GM21423 (cell line): Measurements from ENCODE around the gene TANC1.

Source experiments
- ATAC-seq: cut with Tn5 transposase; IDR thresholded peaks from one replicate; pipeline ENCODE4 v1.9.1; 2021; ENCODE audit warnings: mild to moderate bottlenecking, moderate library complexity; ENCODE audit not compliant: unreplicated experiment

Gene TANC1

DNA sequence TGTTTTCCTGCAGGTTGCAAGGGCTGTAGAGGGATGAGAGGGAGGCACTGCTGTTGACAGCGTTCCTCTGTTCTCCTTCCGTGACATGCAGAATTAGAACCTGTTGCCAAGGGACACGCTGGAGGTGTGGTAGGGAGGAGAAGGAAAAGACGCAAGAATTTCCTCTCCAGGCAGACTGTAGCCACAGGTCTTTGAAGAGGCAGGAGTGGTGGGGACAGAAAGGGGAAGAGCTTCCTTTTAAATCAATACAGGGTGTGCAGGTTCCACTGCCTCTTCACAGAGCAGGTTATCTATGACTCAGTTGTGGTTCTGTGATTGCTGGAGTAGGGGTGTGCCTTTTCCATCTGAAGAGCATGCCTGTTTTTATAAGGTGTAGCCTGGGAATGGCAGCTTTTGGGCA is 185.0 kb downstream of the TANC1 start:
- ATAC-seq = no peak

DNA sequence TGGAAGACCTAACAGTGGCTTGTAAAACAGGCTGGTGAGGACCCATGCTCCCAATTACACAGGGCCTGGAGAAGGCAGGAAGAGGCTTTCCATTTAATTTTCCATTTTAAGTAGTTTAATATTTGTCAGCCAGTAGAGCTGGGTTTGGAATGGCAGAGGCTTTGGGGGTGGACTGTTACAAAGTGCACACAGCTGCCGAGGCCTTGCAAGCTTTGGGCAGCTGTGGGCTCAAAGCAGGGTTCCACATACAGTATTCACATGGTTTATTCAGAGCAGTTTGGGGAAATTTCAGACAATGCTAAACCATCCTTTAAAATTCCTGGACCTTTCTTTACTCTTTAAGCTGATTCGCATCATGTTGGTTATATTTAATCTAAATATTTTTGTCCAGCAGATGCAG is 185.5 kb downstream of the TANC1 start:
- no peak for ATAC-seq

GRCh38 chr2:159154366-159154765 is 185.9 kb downstream of the TANC1 start:
- ATAC-seq = no peak

- no peak for ATAC-seq
These were observed 186.9 kb downstream of the TANC1 start for GRCh38 chr2:159155320-159155719.

GRCh38 chr2:159155791-159156190 is 187.4 kb downstream of the TANC1 start:
- ATAC-seq = no peak

DNA sequence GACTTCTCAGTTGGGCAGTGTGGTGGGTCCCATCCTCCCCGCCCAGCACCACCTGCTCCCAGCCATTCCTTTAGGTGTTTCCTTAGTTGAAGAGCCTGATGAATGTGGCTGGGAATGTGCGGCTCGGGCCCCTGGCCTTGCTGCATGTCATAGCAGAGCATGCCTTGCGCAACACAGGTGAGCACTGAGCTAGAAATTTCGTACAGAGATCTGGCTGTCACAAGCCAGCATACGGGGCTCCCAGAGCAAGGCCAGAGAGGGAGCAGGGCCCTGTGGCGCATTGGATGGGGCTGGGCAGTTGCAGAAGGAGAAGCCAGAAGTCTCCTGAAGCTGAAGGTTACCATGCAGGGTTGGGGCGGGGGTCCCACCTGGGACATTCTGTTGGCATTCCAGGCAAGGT is 188.4 kb downstream of the TANC1 start:
- no peak for ATAC-seq

GRCh38 chr2:159157361-159158209 is 189.1 kb downstream of the TANC1 start:
- no peak for ATAC-seq

DNA sequence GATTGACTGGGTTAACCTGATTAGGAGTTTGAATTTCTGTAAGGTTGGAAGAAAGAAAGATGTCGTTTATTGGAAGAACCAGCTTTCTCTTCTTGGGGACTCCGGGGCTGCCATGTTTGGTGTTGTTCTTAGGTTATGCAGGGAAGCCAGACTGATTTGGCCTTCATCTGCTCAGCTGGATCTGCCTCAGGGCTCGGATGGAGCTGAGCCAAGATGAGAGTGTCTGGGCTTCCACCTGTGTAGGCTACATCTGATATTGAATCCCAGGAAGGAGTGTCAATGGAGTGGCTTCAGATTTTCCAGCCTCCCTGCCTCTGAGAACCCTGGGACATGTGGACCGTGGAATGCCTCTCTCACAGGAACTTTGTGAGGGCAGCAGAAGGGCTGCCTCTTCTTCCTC is 192.0 kb downstream of the TANC1 start:
- no peak for ATAC-seq

DNA sequence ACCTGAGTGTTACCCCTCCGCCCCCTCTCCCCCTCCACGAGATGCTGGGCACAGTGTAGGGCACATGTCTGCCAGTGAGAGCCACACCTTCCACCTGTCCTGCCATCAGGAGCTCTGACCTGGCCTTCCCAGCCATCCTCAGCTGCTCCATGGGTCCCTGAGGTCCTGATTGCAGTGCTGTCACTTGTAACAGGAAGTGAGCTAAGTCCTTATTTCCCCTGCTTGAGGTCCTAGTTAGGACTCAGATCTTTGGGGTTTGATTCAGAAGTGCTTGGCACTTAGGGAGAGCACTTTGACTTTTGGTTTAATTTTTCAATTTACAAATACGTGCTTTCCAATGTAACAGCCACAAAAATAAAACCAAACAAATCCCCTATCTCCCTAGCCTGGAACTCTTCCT is 192.5 kb downstream of the TANC1 start:
- ATAC-seq = no peak

DNA sequence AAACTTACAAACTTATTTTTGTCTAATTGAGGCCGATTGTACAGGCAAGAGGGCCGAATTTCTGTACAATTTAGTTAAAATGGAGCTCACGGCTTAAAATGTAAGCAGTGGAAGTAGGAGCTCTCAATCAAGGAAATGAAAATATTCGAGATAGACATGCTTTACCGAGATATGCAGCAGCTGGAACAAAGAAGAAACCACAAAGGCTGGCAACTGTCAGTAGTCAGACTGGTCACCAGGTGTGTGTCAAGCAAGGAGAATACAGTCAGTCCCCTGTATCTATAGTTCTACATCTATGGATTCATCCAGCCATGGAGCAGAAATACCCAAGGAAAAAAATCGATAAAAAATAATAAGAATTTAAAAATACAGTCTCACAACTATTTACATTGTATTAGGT is 195.5 kb downstream of the TANC1 start:
- ATAC-seq = no peak

DNA sequence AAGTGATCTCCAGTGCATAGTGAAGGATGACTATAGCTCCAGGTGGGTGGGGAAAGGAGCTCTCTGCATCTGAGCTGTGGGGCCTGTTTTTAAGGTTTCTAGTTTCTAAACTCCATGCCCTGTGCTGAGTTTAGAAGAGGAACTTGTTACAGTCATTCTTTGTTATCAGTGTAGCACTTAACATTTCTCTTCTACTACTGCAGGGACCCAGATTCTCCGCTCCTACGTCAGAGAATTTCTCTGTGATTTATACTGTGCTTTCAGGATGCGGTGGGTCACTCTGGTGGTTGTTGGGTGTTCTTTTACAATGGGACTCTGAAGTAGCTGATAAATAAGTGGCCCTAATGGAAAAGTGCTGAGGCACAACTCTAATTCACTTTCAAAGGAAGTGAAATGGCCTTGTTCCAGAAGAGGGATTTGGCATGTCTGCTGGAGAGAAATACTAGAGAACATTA is 196.0 kb downstream of the TANC1 start:
- no peak for ATAC-seq

DNA sequence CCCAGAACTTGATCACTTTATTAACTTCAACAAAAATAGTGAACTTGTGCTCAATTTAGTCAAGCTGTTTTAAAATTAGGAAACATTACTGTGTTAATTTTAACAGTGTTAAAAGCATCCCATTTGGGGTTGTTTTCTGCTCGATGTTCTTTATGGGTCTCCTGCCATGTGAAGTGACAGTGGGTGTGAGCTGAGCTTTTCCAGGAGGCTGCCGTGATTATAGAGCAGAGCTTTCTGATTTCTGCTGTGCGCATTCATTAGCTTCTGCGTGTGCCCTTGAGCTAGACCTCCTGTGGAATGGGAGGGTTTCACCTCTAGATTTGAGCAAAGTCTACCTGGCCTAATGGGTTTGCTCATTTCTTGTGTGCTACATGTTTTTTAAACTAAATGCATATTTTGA is 196.6 kb downstream of the TANC1 start:
- no peak for ATAC-seq

- no peak for ATAC-seq
These were observed 200.3 kb downstream of the TANC1 start for GRCh38 chr2:159168707-159169106.

GRCh38 chr2:159169187-159169586 is 200.7 kb downstream of the TANC1 start:
- no peak for ATAC-seq

- ATAC-seq = no peak
These were observed 204.0 kb downstream of the TANC1 start for GRCh38 chr2:159172403-159172802.

GRCh38 chr2:159174759-159175158 is 206.3 kb downstream of the TANC1 start:
- no peak for ATAC-seq

GRCh38 chr2:159175182-159175581 is 206.7 kb downstream of the TANC1 start:
- no peak for ATAC-seq

DNA sequence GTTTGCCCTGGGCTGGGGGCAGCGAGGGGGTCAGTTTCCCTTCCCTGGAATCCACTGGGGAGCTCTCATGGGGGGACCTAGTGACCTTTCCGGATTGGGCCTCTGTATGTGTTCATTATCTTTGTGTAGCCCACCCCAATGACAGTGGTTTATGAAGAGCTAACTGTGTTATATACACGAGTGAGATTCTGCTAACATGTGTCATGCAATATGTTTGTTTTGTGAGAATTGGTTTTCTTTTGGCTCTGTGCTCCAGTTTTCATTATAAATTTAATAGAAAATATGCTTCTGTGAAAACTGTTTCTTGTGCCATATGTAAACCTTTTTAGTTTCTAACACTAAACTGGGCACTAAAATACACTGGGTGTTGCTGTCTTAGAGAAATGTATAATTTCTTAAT is 207.5 kb downstream of the TANC1 start:
- no peak for ATAC-seq

DNA sequence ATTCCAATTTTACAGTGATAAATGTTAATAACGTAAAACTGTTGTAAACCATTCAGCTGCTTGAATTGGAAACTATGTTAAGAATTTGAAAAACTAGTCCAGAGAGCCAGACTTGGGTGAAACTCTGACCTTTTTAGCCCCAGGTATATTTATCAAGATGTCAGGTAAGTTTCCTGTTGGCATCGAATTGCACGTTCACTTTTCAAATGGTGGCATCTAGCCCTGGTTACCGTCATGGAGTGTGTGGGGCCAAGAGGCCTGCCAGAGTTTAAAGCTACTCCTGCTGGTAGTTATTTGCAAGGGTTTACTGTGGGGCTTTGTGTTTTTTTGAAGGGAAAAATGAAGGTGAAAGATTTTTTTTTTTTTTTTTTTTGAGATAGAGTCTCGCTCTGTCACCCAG is 208.1 kb downstream of the TANC1 start:
- no peak for ATAC-seq

- ATAC-seq = no peak
These were observed 208.9 kb downstream of the TANC1 start for GRCh38 chr2:159177357-159177756.

DNA sequence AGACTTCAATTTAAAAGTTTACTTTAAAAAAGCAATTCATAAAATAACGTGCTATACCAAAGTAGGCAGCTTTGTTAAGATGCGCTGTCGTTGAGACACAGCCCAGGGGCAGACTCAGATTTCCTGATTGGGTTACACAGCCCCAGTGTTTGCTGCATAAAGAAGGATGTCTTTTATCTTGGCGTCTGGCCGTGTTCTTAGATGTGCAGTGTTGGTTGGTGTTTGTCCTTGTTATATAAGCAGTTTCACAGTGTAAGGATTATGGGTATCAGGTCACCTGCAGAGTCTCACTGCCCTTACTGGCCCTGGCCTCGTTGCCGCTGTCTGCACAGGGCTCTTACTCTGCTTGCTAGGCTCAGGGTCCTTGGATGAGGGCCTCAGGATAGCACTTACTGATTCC is 209.5 kb downstream of the TANC1 start:
- ATAC-seq = no peak

DNA sequence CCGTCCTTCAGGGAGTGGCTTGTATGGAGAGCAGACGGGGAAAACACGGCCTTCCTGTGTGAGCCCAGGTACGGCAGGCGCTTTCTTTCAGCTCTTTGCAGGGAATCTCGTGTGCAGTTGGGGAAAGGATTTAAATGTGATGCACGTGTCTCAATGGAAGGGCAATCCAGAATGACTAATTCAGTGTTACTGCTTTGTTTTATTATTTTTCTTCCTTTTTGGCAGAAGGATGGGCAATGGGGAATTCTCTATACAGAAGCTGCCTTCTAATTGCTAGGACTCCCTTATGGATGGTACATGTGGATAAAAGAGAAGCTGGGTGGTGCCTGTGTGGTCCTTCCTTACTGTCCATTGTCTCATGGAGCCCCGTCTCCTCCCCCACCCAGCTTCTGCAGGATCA is 210.7 kb downstream of the TANC1 start:
- ATAC-seq = no peak

GRCh38 chr2:159179696-159180095 is 211.3 kb downstream of the TANC1 start:
- no peak for ATAC-seq
